HG03469 (cell line): Measurements from ENCODE around the gene DUSP2.
"Not testable (repeated sequence)": the region's sequence is repeated elsewhere in the genome, so short reads cannot be mapped to it uniquely, and the experiment has no call there.

Experiments used
- ATAC-seq: cut with Tn5 transposase; IDR thresholded peaks from one replicate; pipeline ENCODE4 v1.9.1; 2021; ENCODE audit warnings: mild to moderate bottlenecking, moderate library complexity, moderate number of reproducible peaks; ENCODE audit not compliant: unreplicated experiment

DUSP2 gene

DNA sequence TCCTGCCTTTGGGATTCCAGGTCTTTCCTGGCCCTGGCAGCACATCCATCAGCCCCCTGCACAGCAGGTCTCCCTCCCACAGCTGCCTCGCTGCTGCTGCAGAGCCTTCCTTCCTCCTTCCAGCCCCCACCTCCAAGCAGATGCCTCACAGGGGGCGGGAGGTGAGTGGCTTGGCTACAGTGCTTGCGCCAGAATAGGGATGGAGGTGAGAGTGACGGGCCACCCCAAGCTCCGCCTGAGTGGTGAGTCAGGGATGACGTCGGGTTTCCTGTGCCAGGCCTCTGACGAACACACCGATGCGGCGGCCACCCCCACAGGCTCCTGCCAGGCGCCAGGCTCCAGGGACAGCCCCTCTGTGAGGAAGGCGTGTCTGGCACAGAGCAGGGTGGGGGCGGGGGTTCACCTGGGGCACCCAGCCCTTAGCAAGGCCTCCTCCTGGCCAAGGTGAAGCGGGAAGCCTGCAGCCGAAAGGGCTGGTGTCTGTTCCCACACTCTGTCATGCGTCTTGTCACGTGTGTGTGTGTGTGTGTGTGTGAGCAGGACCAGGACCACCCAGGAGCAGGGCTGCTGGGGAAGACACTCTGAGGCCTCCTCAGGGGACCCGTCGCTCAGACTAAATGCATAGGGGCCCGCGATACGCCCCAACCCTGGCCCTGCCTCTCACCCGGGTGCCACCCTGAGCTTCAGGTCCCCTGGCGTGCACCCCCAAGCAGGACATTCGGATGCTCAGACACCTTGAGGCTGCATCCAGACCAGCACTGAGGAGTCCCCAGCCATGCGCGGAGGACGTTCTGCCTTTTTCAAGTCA lies 3.4 kb upstream of the DUSP2 start:
- peak; percentile 25 for ATAC-seq

GRCh38 chr2:96147593-96148201 lies 2.5 kb upstream of the DUSP2 start:
- ATAC-seq: no peak

DNA sequence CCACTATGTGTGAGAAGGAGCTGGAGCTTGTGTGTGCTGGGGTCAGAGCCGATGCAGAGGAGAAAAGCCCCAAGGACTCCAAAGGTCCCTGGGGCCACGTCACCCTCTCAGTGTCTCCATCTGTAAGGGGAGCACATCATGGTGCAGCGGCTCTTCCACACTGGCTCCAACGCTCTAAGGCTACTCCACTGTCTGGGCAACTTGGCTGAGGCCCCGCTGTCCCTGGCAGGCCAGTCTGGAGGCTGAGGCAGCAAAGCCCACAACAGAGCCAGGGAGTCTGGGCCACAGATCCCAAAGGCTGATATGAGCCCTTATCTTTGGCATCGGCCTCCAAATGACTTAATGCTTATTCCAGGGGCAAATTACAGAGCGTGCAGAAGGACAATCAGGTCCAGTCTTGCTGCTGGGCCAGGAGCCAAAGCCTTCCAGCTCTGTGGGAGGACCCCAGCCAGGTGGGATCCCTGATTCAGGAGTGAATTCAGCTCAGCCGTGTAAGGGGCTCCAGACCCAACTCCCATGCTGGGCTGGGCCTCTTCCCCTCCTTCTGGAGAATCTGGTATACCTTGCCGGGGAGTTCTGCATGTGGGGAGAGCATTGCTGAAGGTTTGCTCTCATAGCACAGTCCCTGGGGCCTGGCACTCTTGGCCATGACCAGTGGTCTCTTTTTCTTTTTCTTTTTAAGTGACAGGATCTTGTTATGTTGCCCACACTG lies 1.8 kb upstream of the DUSP2 start:
- no peak for ATAC-seq

GRCh38 chr2:96146153-96146880 lies 1.1 kb upstream of the DUSP2 start:
- ATAC-seq: no peak

- no peak for ATAC-seq
These were observed 560 bp upstream of the DUSP2 start for GRCh38 chr2:96145848-96146152.

- no peak for ATAC-seq
These were observed 682 bp downstream of the DUSP2 start for GRCh38 chr2:96144481-96145035.

DNA sequence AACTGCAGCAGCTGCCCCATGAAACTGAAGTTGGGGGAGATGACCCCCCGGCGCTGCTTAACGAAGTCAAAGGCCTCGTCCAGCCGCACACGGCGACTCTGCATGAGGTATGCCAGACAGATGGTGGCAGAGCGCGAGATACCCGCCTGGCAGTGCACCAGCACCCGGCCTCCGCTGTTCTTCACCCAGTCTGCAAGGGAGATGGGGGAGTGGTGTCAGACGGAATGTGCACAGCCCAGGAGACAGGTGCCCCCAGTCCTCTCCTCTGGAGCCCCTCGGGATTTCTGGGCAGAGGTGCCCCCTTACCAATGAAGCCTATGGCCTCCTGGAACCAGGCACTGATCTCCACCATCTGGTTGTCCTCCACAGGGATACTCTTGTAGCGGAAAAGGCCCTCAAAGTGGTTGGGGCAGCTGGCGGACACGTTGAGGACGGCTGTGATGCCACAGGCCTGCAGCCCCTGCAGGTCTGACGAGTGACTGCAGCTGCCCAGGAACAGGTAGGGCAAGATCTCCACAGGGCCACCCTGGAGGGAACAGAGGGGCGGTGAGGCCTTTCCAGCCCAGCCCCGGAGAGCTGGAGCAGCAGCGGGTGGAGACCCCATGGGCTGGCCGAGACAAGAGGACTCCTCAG lies 1.3 kb downstream of the DUSP2 start:
- ATAC-seq: no peak

- ATAC-seq: no peak
These were observed 1.9 kb downstream of the DUSP2 start for GRCh38 chr2:96143231-96143847.

DNA sequence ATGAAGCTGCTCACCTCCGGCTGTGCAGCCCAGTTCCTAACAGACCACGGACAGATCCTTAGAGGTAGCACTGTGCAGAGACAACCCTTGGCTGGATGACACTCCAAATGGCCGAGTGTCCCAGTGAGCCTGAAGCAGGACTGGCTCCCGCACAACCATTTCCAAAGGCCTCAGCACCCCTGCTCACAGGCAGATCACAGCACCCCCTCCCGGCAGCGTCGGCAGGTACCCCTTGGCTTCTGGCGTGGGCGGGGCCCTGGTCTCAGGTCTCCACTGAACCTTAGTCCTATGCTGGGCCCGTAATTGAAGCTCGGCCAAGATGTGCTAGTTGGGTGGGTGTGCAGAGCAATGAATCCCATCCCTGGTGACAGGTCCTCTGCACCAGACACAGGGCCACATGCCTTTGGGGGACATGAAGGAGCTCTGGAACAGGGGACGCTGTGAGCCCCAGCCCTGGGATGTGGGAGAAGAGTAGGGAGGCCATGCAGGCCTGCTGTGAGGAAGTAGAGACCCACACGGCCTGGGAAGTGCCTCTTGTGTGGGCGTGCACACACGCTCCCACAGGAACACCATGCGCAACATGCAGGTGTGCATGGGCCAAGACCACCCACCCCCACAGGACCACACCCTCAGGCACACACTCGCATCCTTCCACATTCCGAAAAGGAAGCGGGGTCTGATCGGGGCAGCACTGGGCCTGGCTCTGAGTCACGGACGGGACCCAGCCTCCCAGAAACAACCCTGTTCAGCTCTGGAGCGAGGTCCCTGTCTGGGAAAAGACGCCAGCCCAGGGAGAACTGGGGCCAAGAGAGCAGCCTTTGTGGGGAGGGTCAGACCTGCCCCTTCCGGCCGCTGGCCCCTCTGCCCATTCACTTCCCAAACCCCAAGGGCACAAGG lies 2.8 kb downstream of the DUSP2 start:
- ATAC-seq: no peak

DNA sequence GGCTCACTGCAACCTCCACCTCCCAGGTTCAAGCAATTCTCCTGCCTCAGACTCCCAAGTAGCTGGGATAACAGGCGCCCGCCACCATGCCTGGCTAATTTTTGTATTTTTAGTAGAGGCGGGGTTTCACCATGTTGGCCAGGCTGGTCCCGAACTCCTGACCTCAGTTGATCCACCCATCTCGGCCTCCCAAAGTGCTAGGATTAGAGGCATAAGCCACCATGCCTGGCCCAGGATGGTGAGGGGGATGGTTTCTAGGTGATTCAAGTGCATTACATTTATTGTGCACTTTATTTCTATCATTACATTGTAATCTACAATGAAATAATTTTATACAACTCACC lies 3.6 kb downstream of the DUSP2 start:
- ATAC-seq: not testable (repeated sequence)

- ATAC-seq: no peak
These were observed 4.2 kb downstream of the DUSP2 start for GRCh38 chr2:96140941-96141623.

- no peak for ATAC-seq
These were observed 6.0 kb downstream of the DUSP2 start for GRCh38 chr2:96139181-96139758.

DNA sequence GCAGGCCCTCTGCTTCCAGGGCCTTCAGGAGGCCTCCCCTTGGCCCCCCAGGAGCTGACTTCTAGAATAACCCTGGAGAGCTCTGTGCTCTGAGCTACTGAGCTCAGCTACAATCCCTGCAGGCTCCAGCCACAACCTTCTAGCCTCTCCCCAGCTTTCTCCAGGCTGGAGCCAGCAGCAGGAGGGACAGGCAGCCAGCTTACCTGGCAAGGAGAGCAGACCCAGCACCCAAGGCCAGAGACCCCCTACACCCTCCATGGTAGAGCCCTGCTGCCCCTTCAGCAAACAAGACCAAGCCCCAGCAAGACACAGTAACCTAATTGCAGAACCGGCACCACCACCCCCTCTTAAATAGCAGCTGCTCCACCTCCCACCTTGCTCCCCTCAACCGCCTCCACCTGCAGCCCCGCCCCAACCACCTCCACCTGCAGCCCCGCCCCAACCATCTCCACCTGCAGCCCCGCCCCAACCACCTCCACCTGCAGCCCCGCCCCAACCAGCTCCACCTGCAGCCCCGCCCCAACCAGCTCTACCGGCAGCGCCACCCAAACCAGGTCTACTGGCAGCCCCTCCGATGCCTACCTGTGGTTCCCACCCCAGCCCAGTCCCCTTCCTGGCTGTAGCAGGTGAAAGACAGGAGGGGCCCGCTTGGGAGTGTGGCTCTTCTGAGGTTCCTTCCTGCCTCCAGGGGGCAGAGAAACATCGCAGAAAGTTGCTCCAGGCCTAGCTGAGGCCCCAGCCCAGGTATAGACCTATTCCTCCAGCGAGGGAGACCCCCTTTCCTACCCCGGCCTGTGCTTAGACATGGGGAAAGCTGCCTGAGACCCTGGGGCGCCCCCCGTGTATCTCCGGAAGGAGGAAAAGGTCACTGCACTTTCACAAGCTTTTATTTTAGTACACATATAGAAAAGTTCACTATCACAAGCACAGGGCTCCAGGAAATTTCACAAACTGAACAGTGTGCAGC lies 6.8 kb downstream of the DUSP2 start, which contains the start of gene ASTL:
TSS of gene ASTL (minus strand) at position 324 of the 967 bp plus-strand sequence. CDS start at position 258, 66 bp downstream.
- no peak for ATAC-seq

- ATAC-seq: no peak
These were observed 7.7 kb downstream of the DUSP2 start for GRCh38 chr2:96137321-96138178.

DNA sequence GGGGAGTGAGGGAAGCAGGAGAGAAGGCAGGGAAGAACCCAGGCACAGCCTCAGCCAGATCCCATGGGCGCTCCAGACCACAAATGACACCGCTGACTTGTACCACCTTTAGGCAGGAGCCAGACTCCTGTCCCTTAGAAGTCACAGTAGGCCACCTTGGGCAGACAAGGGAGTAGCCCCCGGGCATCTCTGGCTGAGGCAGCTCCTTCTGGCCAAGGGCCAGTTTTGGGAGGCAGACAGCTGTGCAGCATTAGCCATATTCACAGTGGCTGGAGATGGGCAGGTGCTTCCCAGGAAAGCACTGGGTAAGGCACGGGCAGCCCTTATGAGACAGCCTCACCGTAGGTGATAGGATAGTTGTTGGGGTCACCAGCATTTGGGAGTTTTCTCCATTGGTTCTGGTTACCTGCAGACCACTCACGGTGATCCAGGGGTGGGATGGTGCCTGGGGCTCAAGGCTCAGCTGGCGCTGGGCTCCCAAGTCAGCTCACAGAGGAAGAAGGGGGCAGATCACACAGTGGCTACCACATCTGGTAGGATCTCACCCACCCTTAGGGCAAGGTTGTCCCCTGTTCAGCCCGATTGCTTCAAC lies 9.0 kb downstream of the DUSP2 start:
- no peak for ATAC-seq

DNA sequence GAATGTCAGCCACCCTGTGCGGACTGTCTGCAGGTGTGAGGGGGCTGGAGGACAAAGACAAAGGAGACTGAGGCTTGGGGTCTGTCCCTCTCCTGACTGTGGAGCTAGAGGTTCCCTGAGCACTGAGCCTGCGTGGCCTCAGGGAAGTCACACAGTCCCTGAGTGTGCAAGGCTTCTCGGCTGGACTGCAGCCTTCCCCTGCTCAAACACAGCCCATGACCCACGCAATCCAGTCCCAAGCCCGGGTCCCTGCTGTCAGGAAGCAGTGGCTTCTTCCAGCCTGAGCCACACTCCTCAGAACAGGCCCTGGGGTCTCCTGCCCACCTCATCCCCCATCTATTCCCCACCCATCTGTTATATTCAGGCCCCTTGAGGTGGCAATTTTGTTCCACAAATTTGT lies 9.6 kb downstream of the DUSP2 start:
- ATAC-seq: no peak
